ENCODE results near the gene KIF17.

The KIF17 gene

GRCh38 chr1:20742671-20743070 is 24.9 kb upstream of the KIF17 start:
- DNase-seq (ENCODE audit: low read depth in 2 of 2), result peak in 1 of 2 donors; percentile 24
- TF ChIP-seq, protein P1, sequence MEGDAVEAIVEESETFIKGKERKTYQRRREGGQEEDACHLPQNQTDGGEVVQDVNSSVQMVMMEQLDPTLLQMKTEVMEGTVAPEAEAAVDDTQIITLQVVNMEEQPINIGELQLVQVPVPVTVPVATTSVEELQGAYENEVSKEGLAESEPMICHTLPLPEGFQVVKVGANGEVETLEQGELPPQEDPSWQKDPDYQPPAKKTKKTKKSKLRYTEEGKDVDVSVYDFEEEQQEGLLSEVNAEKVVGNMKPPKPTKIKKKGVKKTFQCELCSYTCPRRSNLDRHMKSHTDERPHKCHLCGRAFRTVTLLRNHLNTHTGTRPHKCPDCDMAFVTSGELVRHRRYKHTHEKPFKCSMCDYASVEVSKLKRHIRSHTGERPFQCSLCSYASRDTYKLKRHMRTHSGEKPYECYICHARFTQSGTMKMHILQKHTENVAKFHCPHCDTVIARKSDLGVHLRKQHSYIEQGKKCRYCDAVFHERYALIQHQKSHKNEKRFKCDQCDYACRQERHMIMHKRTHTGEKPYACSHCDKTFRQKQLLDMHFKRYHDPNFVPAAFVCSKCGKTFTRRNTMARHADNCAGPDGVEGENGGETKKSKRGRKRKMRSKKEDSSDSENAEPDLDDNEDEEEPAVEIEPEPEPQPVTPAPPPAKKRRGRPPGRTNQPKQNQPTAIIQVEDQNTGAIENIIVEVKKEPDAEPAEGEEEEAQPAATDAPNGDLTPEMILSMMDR (IDR thresholded peaks at IDR 0.05; ENCODE audit: low read depth, low read length), result no peak
- no peak overlapping the region for H3K4me3 ChIP-seq (replicated peaks in 1 of 2; ENCODE audit: low read depth in 2 of 2, low read length in 2 of 2)

DNA sequence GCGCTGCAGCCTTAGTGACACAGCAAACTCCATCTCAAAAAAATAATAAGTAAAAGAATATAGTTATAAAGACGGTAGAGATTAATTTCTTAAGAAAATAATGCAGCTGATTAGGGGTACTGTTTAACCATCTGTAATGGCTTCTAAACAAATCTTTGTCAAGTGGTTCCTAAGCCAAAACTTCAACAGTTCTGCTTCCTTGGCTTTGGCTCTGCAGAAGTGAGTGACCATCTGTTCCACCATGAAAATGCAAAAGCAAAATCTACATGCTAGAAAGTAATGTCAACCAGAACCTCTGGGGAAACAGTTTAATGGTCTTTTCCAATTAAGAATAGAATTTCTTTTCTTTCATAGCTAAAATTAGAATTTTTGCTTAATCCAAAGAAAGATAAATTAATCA is 23.0 kb upstream of the KIF17 start:
- H3K4me3 ChIP-seq (replicated peaks in 1 of 2; ENCODE audit: low read depth in 2 of 2, low read length in 2 of 2), result no peak overlapping the region
- DNase-seq (ENCODE audit: low read depth in 2 of 2), result no peak
- TF ChIP-seq, protein P1 (IDR thresholded peaks at IDR 0.05; ENCODE audit: low read depth, low read length), result no peak

GRCh38 chr1:20739225-20739624 is 21.4 kb upstream of the KIF17 start:
- TF ChIP-seq, protein P1 (IDR thresholded peaks at IDR 0.05; ENCODE audit: low read depth, low read length), result no peak
- peak; percentile 61 to 67 for DNase-seq (ENCODE audit: low read depth in 2 of 2)
- no peak overlapping the region for H3K4me3 ChIP-seq (replicated peaks in 1 of 2; ENCODE audit: low read depth in 2 of 2, low read length in 2 of 2)

DNA sequence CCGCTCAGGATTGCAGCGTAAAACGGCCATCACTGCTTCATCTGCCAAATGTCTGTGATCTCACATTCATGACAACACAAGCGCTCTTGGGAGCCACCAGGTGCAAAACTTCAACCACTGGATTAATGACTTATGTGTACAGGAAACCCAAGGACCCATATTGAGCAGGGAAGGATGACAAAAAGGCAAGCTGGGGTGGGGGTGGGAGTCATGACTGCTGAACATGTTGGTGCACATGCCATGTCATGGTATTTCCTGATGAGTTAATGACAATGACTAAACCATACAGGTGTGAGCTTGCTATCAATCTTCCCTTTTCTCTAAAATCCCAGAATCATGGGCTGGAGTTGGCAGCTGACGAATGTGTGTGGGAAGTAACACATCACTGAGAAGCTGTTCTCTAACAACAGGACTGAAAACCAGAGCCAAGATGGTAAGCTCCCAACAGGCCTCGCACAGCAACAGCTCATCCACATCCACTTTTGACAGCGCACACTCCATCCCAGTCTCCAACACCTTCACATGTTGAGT is 17.8 kb upstream of the KIF17 start:
- TF ChIP-seq, protein P1 (IDR thresholded peaks at IDR 0.05; ENCODE audit: low read depth, low read length), result no peak
- no peak overlapping the region for H3K4me3 ChIP-seq (replicated peaks in 1 of 2; ENCODE audit: low read depth in 2 of 2, low read length in 2 of 2)
- peak in 1 of 2 donors; percentile 18 for DNase-seq (ENCODE audit: low read depth in 2 of 2)

GRCh38 chr1:20733360-20733975 is 15.7 kb upstream of the KIF17 start:
- TF ChIP-seq, protein P1 (IDR thresholded peaks at IDR 0.05; ENCODE audit: low read depth, low read length), result no peak
- no peak overlapping the region for H3K4me3 ChIP-seq (replicated peaks in 1 of 2; ENCODE audit: low read depth in 2 of 2, low read length in 2 of 2)
- DNase-seq (ENCODE audit: low read depth in 2 of 2), result no peak

GRCh38 chr1:20732588-20733359 is 15.0 kb upstream of the KIF17 start, which contains the start of gene SH2D5:
TSS of gene SH2D5 (minus strand) at chr1:20732703. CDS start at chr1:20728044, 4,659 bp downstream.
- peak; percentile 95 to 99 for DNase-seq (ENCODE audit: low read depth in 2 of 2)
- peak within 1 kb of the TSS; percentile 60 to 62 for H3K4me3 ChIP-seq (replicated peaks in 1 of 2; ENCODE audit: low read depth in 2 of 2, low read length in 2 of 2)
- TF ChIP-seq, protein P1 (IDR thresholded peaks at IDR 0.05; ENCODE audit: low read depth, low read length), result peak; percentile 22
